ENCODE measurements around the gene R3HDM4.
A peak's percentile ranks its signal among the peaks of the same experiment; 100 is the strongest.

R3HDM4 gene

DNA sequence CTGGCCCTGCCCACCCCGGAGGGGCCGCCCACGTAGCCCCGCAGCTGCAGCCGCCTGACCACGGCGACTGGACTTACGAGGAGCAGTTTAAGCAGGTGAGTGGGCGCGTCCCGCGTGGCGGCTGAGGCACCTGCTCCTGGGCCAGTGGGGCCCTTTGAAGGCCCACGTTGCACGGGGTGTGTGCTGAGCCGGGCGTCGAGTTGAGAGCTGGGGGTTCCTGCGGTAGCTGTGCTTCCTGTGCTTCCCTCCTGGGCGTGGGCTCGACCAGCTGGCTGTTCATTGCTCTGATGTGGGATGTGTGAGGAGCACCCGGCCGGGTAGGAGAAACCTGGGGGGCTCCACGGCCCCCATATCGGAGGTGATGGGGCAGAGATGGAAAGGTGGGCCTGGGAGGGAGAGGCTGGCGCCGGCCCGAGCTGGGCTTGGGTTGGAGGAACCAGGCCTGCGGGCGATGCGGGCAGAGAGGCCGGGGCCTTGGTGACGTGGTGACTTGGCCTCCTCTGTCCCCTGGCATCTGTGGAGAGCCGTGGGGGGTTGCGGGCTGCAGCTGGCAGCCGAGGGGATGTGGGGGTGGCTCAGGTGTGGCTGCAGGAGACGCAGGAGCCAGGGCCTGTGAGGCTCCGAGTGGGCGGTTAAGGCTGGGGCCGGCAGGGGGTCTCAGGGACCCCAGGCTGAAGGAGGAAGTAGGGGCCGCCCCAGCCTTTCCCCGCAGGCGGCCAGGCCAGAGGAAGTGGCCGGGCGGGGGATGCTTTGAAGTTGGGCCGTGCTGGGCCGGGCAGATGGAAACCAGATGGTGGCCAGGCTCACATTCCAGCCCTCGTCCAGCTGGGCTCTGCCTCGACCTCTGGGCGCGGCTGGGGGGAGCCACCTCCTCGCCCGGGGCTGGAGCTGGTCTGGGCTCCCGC lies 19.9 kb upstream of the R3HDM4 start:
- no peak for DNase-seq (ENCODE audit: extremely low read depth in 1 of 2, low read depth in 1 of 2)

DNA sequence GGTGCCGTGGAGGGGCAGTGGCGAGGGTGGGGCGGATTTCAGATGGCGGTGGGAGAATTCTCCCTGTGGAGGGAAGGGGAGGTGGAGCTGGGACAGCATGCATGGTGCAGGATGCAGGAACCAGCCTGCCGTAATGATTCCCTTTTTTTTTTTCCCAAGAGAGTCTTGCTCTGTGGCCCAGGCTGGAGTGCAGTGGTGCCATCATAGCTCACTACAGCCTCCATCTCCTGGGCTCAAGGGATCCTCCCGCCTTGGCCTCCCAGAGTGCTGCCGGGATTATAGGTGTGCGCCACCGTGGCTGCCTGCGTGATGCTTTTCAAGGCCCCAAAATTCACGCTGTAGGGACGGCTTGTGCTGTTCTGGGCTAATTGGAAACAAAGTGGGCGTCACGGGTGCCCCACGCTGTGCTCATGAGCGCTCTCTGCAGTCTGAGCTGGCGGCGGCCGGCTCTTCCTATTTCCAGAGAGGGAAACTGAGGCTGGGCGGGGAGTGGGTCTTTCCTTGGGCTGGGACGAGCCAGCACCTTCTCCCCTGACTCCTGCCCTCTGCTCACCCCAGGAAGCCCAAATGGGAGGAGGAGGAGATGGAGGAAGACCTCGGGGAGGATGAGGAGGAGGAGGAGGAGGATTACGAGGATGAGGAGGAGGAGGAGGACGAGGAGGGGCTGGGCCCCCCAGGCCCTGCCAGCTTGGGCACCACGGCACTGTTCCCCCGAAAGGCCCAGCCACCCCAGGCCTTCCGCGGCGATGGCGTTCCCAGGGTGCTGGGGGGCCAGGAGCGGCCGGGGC lies 19.0 kb upstream of the R3HDM4 start:
- DNase-seq (ENCODE audit: extremely low read depth in 1 of 2, low read depth in 1 of 2): no peak

DNA sequence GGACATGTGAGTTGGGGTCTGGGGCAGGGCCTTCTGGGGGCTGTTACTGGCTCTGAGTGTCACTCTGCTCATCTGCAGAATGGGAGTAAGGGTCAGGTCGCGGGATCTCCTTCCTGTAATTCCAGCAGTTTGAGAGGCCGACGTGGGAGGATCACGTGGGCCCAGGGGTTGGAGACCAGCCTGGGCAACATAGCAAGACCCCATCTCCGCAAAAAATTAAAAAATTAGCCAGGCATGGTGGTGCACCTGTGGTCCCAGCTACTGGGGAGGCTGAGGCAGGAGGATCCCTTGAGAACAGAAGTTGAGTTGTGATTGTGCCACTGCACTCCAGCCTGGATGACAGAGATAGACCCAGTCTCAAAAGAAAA lies 16.9 kb upstream of the R3HDM4 start:
- DNase-seq (ENCODE audit: extremely low read depth in 1 of 2, low read depth in 1 of 2): no peak

DNA sequence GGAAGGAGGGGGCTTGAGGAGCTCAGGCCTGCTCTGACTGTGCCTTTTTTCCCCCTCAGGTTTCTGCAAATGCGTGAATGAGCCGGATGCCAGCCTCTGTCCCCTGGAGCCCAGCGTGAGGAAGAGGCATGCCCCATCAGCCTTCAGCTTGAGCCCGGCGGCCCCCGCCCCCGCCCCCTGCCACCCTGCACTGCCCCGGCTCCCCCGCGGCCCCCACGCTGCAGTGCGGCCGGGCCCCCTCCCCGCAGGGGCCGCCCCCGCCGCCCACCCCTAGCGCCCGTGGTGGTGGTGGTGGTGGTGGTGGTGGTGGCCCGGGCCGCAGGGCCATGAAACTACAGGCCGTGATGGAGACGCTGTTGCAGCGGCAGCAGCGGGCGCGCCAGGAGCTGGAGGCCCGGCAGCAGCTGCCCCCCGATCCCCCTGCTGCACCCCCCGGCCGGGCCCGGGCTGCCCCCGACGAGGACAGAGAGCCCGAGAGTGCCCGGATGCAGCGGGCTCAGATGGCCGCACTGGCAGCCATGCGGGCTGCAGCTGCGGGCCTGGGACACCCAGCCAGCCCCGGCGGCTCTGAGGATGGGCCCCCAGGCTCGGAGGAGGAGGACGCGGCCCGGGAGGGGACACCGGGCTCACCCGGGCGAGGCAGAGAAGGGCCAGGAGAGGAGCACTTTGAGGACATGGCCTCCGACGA lies 16.3 kb upstream of the R3HDM4 start:
- no peak for DNase-seq (ENCODE audit: extremely low read depth in 1 of 2, low read depth in 1 of 2)

DNA sequence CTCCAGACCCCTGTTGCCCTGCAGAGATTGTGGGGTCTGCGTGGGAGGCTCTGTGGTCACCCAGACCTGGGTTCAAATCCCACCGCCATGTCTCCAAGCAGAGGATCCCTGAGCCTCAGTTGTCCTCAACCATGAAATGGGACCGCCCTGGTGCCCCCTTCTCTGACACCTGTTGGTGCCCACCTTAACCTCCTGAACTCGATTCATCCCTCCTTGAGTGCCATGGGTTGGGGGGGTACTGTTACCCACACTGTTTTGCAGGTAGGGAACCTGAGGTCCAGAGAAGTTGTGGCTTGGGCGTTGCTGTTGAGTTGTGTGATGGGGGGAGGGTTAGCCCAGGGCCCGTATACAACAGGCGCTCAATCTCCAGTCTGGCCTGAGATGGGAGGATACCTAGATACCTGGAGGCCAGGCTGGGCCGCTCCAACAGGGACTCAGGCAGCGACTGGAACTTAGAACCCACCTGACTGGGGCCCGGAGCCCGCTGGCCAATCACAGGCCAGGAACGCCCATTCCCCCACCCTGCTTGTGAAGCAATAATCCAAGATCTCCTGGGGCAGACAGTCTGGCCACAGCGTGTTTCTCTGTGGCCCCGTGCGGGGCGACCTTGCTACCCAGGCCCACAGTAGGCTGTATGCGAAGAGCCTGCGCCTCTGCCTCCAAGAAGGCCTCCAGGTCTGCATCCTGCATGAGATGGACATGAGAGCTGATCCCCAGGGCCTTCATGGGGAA lies 15.6 kb upstream of the R3HDM4 start:
- DNase-seq (ENCODE audit: extremely low read depth in 1 of 2, low read depth in 1 of 2): no peak

DNA sequence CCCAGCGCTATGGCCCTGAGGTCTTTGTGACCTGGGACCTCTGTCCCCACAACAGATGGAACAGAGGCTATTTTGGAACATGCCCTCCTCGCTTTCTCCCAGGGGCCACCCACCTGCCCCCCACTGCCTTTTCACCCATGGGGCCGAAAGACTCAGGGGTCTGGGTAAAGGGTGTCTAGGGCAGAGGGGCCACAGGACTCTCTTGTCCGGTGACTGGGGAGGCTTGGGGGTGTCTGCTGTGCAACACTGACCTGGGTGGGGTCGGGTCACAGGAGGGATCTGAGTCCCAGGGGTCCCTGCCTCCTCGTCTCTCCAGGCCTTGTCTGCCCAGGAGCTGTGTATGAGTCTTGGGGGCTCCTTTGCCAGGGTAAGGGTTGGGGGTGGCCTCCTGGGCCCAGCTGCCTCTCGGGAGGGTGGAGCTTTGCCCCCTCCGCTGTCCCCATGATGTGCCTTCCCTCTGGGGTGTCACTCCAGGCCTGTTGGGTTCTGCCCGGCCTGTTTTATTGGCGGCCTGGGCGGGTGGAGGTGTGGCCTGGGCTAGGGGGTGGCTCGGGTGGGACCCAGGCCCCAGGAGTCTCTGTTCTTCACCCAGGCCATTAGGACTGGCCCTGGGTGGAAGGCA lies 14.9 kb upstream of the R3HDM4 start:
- DNase-seq (ENCODE audit: extremely low read depth in 1 of 2, low read depth in 1 of 2): no peak

DNA sequence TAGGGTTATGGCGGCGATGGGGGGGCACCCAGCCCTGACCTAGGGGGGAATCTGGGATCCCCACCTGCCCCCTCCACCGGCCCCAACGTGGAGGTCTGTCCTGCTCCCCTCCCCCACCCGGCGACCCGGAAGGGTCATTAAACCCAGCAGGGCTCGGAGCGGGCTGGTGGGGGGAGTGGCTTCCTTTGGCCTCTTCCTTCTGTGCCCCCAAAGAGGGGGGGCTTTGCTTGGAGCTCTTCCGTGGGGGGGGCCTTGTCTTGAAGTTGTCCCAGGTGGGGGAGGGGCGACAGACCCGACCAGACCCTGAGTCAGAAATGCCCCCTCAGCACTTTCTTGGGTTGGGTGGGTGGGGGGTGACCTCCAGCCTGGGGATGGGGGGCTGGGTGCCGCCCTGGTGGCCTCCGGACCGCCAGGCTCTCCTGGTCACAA lies 14.3 kb upstream of the R3HDM4 start:
- DNase-seq (ENCODE audit: extremely low read depth in 1 of 2, low read depth in 1 of 2): no peak

DNA sequence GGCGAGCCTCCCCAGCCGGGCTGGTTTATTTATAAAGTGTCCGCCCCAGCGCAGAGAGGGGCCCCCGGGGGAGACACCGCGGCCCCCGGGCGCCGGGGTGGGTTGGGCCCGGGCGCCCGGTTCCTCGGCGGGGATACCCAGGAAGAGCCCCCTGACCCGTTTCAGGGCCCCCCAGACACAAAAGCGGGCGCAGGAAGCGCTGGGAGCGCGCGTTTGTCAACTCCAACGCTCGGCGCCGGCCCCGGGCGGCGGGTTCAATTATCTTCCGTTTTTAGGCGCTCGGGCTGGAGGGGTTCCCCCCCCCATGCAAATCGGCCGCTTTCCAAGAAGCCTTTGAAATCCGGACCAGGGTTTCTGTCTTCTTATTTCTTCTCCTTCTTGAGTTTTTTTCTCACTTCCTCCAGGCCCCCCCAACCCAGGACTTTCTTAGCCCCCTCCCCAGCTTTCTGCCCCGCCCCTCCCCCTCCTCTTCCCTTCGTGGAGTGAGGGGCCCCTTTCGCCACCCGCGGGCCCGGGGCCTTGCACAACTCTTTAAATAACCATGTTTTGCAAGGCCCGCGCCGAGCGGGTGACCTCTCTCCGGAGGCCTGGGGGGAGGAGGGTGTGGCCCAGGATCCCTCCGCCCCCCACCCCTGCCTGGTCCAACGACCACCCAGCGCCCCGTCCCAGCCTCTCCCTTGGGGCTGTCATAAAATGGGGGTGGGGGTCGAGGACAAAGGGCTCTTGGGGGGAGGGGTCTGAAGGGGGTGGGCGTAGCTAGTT lies 13.8 kb upstream of the R3HDM4 start:
- no peak for DNase-seq (ENCODE audit: extremely low read depth in 1 of 2, low read depth in 1 of 2)

DNA sequence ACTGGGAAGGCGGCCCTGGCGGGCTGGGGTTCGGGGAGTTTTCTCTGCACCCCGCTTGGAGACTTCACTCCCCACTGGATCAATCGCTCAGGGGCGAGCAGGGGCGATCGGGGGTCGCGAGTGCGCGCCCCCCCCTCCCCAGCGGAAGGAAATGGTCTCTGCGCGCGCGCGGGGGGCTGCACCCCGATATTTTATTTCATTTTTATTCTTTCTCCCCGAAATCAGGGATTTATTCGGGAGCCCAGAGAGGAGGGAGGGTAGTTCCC lies 13.2 kb upstream of the R3HDM4 start:
- no peak for DNase-seq (ENCODE audit: extremely low read depth in 1 of 2, low read depth in 1 of 2)

DNA sequence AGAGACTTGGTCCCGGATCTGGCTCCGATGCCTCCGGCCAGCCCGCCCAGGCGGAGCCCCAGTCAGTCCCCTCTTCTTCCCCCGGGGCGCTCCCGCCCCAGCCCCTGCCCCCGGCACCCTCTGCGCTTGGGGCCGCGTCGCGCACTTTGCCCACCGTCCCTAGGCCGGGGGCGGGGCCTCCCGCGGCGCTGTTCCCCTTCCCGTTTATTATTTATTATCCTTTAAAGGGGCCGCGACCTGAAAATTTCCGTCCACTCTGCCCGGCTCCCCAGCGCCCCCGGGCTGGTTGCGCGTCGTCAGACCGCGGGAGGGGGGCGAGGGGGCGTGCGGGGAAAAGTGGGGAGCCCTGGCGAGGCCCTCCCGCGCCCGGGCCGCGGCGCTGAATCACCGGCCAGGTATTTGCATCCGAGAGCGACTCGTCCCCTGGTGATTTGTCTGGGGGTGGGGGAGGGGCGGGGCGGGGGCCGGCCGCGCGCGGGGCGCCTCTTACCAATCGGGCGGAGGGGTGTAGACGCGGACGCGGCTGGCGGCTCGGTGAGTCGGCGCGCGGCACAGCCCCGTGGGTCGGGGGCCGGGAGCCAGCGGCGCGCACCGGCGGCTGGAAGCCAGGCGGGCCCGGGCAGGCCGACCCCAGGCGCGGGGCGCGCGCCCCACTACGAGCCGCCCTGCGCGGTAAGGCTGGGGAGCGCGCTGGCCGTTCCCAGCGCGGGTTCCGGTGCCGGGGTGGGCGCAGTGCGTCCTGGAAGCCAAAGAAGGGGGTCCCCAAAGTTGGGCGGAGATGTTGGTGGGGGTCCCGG lies 12.7 kb upstream of the R3HDM4 start, which contains the start of gene ARID3A:
TSS of gene ARID3A (plus strand) at position 510 of the 797 bp plus-strand sequence. CDS start 3,494 bp downstream, outside the sequence.
- DNase-seq (ENCODE audit: extremely low read depth in 1 of 2, low read depth in 1 of 2): no peak

DNA sequence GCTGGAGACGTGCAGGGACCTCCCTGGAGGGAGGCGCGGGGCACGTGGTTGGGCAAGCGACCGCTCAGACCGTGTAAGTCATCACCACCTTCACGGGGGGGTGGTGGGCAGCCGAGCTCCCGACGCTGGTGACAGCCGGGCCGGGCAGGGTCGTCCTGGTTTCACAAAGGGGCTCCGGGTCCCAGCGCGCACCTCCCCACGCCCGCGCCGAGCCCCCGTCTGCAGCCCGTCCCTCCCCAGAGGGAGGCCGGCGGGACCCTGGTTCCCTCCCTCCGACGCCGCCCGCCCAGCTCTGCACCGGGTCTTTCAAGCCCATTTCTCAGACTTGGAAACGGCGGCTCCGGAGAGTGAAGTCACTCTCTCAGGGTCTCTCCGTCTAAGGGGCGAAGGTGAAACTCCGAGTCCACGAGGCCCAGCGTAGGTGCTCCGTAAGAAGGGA lies 12.1 kb upstream of the R3HDM4 start:
- DNase-seq (ENCODE audit: extremely low read depth in 1 of 2, low read depth in 1 of 2): peak in 1 of 2 donors; percentile 66

DNA sequence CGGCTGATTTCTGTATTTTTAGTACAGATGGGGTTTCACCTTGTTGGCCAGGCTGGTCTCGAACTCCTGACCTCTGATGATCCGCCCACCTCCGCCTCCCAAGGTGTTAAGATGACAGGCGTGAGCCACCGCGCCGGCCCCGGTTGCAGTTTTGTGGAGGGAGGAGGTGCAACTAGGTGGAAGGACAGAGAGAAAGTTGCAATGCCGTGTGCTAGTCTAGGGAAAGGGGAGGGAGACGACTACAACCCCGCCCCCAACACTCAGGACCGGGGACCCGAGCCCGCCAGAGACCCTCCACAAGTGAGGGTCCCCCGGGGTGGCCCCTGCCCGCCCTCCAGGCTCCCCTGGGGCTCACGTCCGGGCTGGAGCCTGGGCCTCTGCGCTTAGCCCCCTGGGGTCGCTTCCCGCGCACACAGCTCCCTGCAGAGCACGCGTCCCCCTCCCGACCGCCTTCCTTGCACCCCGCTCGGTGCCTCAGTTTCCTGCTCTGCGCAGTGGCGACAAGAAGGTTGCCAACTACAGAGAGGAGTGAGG lies 11.6 kb upstream of the R3HDM4 start:
- no peak for DNase-seq (ENCODE audit: extremely low read depth in 1 of 2, low read depth in 1 of 2)

DNA sequence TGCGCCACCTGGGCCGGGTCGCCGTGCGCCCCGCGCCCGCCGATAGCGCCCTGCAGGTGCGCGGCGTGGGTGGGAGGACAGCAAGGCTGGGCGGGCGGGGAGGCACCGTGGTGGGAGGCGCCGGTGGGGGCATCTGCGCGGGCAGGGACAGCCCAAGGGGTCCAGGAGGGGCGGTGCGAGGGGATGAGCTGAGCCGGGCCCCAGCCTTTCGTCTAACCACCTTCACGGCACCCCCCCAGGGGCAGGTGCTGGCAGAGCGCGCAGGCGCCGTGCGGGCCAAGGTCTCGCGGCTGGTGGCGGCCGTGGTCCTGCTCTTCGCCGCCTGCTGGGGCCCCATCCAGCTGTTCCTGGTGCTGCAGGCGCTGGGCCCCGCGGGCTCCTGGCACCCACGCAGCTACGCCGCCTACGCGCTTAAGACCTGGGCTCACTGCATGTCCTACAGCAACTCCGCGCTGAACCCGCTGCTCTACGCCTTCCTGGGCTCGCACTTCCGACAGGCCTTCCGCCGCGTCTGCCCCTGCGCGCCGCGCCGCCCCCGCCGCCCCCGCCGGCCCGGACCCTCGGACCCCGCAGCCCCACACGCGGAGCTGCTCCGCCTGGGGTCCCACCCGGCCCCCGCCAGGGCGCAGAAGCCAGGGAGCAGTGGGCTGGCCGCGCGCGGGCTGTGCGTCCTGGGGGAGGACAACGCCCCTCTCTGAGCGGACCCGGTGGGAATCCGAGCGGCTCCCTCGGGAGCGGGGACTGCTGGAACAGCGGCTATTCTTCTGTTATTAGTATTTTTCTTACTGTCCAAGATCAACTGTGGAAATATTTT lies 7.2 kb upstream of the R3HDM4 start:
- peak in 1 of 2 donors; percentile 45 for DNase-seq (ENCODE audit: extremely low read depth in 1 of 2, low read depth in 1 of 2)

DNA sequence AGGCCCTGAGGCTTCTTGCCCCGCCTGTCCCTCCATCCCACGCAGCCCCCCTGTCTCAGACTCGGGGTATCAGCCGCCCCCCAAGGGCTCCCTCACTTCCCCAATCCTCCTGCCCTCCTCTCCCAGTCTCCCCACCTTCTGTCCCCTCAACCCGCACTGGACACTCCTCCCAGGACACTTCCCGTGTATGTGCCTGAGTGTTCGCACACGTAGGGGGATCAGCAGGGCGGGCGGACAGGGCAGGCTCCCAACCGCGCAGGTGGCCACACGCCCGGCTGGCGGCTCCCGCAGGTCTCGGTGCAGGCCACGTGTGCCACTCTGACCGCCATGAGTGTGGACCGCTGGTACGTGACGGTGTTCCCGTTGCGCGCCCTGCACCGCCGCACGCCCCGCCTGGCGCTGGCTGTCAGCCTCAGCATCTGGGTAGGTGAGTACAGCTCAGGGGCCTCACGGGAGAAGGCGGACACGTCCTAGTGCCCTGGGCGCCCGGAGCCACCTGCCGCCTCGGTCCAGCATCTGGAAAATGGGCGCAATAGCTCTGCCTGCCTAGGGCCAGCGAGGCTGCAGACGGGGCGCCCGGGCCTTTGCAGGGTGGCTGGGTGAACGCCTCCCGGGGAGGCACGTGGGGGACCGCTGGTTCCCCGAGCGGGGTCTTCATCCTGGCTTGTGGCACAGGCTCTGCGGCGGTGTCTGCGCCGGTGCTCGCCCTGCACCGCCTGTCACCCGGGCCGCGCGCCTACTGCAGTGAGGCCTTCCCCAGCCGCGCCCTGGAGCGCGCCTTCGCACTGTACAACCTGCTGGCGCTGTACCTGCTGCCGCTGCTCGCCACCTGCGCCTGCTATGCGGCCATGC lies 6.4 kb upstream of the R3HDM4 start:
- DNase-seq (ENCODE audit: extremely low read depth in 1 of 2, low read depth in 1 of 2): no peak

DNA sequence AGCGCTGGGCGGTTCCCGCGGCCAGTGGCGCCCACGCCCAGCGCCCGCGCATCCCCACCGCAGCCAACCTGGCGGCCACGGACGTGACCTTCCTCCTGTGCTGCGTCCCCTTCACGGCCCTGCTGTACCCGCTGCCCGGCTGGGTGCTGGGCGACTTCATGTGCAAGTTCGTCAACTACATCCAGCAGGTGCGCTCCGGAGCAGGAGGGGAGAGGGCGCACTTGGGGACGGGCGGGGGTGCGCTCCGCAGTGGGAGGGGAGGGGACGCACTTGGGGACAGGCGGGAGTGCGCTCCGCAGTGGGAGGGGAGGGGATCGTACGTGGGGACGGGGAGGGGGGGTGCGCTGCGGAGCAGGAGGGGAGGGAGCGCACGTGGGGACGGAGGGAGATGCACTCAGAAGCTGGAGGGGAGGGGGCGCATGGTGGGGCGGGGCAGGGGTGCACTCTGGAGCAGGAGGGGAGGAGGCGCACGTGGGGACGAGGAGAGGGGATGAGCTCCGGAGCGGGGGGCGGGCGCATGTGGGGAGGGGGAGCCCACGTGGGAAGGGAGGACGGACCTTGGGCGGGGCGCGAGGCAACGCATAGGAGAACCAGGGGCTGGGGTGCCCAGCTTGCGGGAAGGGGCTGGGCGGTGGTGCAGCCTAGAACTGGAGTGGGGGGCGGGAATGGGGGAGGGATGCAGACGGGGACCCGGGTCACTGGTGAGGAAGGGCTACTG lies 5.6 kb upstream of the R3HDM4 start:
- no peak for DNase-seq (ENCODE audit: extremely low read depth in 1 of 2, low read depth in 1 of 2)

DNA sequence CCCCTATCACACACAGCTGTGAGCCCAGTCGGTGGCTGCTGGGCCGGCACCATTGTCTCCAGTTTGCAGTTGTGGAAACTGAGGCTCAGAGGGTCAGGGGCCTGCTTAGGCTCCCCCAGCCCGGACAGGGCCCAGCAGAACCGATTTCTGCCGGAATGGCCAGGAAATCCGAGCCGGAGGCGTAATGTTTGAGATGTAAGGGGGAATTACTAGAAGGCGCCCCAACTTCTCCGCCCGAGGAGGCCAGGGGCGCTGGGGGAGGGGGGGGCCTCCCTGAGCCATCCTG lies 5.1 kb upstream of the R3HDM4 start:
- no peak for DNase-seq (ENCODE audit: extremely low read depth in 1 of 2, low read depth in 1 of 2)

All from stimulated activated CD8-positive, alpha-beta memory T cell treated with anti-CD3 and anti-CD28 coated beads, Interleukin-7, amount 100 ng/mL, for 48 hours (primary cell).